GM12873 (cell line): ENCODE measurements around the gene HIF1AN.

ENCODE experiments used
- CTCF ChIP-seq: IDR thresholded peaks from 2 replicates; pipeline ENCODE4 v1.5.1; 2012; ENCODE audit warnings: low read depth, mild to moderate bottlenecking, moderate library complexity, low read length, control low read depth; ENCODE audit not compliant: insufficient read depth; ENCODE audit errors: missing control alignments

HIF1AN gene

GRCh38 chr10:100502926-100503494 lies 32.7 kb upstream of the HIF1AN start:
- TF ChIP-seq CTCF, result no peak

GRCh38 chr10:100504096-100504495 lies 31.6 kb upstream of the HIF1AN start:
- TF ChIP-seq CTCF, result no peak

- TF ChIP-seq CTCF, result no peak
Measured at GRCh38 chr10:100505164-100505563, 30.6 kb upstream of the HIF1AN start.

- TF ChIP-seq CTCF, result no peak
Measured at GRCh38 chr10:100506596-100507356, 29.0 kb upstream of the HIF1AN start.

- TF ChIP-seq CTCF, result no peak
Measured at GRCh38 chr10:100507357-100507732, 28.4 kb upstream of the HIF1AN start.

- no peak for TF ChIP-seq CTCF
Measured at GRCh38 chr10:100508266-100508665, 27.5 kb upstream of the HIF1AN start.

GRCh38 chr10:100508691-100509150 lies 27.0 kb upstream of the HIF1AN start:
- peak; percentile 68 for TF ChIP-seq CTCF
